Left ventricle myocardium superior (tissue), 1 donor: ENCODE data around the gene SH3RF3. TPM values are rescaled to one million over a fixed set of nuclear protein-coding genes. Genes with fewer than 3 reads are reported as not detected.

ENCODE experiments used
- ATAC-seq: fragments of 200-7000 bp; cut with Tn5 transposase; one replicate; pipeline ENCODE4 v1.9.1; 2020; ENCODE audit warnings: mild to moderate bottlenecking, moderate library complexity
- DNase-seq: peaks from one replicate; pipeline ENCODE4 v3.0.0-alpha.2; 2020
- intact Hi-C: fragments of 100-400 bp; cut with micrococcal nuclease; formaldehyde crosslinking; loops from one replicate; pipeline ENCODE4 v1.11.0; 2022
- total RNA-seq: library from RNA; stranded (reverse); fragmentation: NEBNext Ultra II Directional; extraction: Animal tissue kit (Norgen Biotek cat#: 25700); gene quantifications from one replicate; pipeline ENCODE4 v1.2.1, GENCODE V29; 2021
- donor health status: DM: no; HTN: yes; CAD: no; lungs with severe emphysema.

Gene SH3RF3
- total RNA-seq, 1 donor from 2014 or later, result 7.4 TPM

DNA sequence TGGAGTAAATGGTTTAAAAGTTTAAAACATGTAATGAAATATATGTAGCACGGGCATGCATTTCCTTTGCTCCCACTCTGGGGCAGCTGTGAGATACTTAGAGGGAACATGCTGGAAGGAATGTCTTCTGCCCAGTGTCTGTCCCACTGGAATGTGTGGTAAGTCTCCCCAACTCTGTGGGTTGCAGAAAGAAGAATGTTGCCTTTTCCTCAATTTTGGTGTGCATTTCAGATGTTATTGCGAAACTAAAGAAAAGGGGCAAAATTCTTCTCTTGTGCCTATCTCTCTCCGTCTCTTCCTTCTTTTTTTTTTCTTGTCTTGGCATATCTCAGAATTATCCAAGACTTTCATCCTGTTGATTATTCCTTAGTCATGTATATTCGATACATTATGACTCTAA, 201.1 kb downstream of the SH3RF3 start:
- intact Hi-C loops, result no loop called here
- ATAC-seq (no peak), DNase-seq (no peak)

DNA sequence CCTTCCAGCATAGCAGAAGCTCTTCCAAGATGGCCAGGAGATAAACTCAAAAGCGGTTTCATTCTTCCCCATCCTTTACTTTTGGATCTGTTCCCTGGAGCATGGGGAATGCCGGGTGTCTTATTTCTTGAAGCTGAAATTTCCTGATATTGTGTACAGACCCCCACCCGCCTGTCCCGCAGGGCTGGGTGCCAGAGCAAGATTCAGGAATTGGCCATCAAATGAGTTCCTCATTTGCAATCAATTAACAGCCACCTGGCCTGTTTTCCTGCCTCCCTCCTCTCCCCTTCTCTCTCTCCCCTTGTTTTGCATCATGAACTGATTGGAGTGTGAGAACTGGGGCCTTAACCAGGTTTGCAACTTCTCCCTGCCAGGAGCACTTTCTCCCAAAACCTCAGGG, 202.1 kb downstream of the SH3RF3 start:
- ATAC-seq (no peak), DNase-seq (no peak)
- intact Hi-C loops, result no loop called here

DNA sequence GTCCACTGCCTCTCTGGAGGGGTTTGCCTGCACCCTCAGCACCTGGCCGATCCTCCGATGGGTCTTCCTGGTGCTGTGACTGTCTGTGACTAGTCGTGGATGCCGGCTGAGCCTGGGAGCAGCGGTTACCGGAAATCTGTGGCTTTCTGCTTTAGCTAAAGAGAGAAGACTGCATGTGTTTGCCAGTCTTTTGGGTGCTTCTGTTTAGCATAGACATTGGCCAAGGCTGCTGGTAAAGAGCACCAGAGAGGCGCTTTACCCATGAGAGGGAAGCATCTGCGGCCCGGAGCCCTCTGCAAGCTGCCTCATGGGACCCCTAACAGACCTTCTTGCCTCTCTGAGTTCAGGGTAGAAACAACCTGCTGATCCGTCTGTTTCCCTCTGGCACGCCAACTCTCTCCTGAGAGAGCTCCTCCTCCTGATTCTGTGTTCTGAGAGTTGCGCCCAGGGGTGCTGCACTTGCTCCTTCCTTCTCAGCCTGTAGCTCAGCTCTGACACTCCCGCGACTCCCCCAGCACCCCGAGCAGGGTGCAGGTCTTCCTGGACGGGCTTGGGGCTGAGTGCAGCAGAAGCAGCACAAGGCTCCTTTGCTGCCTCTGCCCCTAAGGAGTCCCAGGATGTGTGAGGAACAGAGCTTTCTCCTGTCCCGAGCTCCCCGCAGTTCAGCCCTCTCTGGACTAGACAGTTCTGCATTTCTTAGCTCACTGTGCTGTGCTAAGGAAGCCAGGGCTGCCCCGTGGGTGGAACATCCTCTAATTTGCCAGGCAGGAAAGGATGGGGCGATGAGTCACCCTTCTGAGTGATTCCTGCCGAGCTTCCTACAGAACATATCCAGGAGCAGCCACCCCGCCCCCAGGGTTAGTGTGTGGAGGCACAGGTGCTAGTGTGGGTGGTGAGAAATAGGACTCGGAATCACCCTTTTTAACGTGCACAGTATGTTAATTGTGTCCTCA, 203.2 kb downstream of the SH3RF3 start:
- ATAC-seq (peak; percentile 90), DNase-seq (peak; percentile 79)
- intact Hi-C loops, result no loop called here

GRCh38 chr2:109332880-109333279, 203.9 kb downstream of the SH3RF3 start:
- intact Hi-C loops, result no loop called here
- DNase-seq (no peak), ATAC-seq (no peak)

DNA sequence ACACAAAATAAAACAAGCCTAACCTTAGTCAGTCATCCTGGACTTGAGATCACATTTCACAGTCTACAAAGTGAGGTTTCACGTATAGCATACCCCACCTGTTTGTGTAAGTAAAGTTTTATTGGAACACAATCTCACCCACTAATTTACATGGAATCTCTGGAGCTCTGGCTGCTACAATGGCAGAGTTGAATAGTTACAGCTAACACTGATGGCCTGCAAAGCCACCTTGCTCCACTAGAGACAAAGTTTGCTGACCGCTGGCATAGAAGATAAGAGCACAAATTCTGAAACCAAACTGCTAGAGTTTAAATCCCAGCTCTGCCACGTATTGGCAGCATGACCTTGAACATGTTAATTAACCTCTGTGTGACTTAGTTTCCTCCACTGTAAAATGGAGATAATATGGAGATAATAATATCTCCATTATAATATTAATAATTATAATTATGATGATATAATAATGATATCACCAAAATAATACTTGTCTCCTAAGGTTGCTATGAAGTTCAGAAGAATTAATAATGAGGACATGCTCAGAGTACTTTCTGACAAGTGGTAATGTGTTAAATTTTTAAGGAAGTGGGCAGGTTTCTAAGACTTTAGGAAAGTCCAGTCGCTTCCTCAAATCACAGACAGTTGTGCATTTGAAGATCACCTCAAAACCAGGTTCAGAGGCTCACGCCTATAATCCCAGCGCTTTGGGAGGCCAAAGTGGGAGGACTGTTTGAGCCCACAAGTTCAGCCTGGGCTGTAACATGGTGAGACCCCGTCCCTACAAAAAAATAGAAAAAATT, 204.6 kb downstream of the SH3RF3 start:
- intact Hi-C loops, result no loop called here
- no peak for ATAC-seq

GRCh38 chr2:109335631-109336176, 206.7 kb downstream of the SH3RF3 start:
- DNase-seq (no peak), ATAC-seq (no peak)
- intact Hi-C loops, result no loop called here

More for the DNA sequence above, 204.6 kb downstream of the SH3RF3 start:
- no peak for DNase-seq

DNA sequence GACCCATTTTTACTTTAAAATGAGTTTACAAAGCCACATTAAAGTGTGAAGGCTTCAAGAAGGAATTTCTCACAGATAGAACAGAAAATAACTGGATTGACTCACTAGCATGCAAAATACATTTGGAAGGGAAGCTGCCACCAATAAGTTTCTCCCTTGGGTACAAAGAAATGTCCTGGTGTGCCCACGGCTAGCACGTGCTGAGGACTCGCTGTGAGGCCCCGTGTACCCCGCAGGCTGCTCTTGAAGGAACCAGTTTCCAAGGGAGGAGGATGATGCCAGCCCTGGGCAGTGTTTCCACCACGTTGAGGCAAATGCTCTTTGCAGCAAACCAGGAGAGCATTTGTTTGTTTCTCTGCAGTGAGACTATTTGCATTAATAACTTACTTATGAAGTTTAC, 207.3 kb downstream of the SH3RF3 start:
- DNase-seq, result no peak
- ATAC-seq, result no peak
- intact Hi-C loops, result no loop called here

- ATAC-seq (no peak), DNase-seq (no peak)
- intact Hi-C loops, result no loop called here
Measured at GRCh38 chr2:109337221-109337620, 208.2 kb downstream of the SH3RF3 start.

DNA sequence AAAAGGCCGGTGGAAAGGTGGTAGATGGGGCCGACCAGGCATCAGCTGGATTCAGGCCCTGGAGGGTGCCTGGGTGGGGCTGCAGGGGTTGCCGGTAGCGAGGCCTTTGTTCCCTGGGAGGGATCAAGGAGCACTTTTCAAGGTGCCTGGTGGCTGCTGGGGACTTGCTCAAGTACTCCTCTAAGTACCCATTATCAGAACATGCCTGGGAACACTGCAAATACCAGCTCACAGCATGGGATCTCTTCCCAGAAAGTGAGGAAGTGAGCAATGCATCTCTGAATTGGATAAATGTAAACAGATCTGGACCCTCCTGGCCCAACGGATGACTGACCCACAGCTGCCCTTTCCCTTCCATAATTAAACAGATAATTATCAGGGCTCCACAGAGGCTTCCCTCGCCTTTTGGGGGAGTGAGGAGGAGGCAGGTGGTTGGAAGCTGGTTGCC, 210.5 kb downstream of the SH3RF3 start:
- no peak for DNase-seq
- intact Hi-C loops, result no loop called here
- no peak for ATAC-seq

DNA sequence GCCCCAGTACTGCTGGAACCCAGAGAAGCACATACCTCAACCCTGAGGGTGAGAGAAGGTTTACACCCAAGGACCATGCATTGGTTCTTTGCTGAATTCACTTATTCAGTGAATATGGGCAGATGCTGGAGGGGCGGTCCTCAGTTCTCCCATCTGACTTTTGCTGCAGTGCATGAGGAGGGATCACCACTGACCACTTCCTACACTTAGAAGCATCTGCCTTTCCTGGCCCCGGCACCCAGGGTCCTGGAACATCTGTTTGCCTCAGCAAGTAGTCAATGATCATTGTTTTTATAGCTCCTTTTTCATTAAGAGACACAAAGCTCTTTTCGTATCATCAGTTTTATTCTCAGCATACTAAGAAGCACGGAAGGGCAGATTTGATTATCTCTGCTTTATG, 211.4 kb downstream of the SH3RF3 start:
- DNase-seq (no peak), ATAC-seq (no peak)
- intact Hi-C loops, result no loop called here

GRCh38 chr2:109341355-109342255, 212.6 kb downstream of the SH3RF3 start:
- DNase-seq, result no peak
- no peak for ATAC-seq
- intact Hi-C loops, result no loop called here

DNA sequence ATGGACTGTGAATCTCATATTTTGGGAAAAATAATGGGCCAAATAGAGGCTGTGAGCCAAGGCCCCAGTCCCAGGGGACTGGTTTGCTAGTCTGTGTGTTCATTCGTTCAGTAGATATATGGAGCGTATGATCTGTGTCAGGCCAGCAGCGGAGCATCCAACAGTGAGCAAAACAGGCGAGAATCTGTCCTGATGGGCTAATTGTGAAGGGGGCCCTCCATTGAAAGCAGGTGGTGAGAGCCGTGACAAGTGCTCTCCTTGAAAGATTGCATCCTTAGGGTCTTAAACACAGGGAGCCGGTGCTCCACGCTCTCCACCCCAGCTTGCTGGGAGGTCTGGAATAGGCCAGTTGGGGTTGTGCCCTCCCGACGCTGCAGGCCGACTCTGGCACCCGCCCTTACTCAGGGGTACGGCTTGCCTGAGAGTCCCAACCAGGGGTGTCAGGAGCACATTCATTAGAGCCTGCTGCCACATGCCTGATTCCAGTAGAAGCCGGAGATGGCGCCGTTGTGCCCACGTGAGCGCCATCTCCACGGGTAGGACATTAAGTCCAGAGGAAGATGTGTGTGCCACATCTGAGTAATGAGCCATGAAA, 213.3 kb downstream of the SH3RF3 start:
- intact Hi-C loops, result no loop called here
- ATAC-seq (no peak), DNase-seq (no peak)

GRCh38 chr2:109342930-109343329, 213.9 kb downstream of the SH3RF3 start:
- intact Hi-C loops, result no loop called here
- DNase-seq (no peak), ATAC-seq (no peak)

DNA sequence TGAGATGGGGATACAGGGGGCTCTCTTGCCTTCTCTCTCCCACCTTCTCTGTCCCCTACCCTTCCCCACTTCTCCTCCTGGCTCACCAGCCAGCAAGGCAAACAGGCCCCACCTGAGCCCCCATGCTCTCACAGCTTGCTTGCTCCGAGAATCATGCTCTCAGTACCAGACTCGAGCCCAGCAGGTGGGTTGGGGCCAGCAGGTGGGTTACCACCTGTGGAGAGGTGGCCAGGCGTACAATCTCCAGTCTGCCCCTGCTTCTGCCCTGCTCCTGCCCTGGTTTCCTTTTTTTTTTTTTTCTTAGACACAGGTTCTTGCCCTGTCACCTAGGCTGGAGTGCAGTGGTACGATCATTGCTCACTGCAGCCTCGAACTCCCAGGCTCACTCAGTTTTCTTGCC, 214.5 kb downstream of the SH3RF3 start:
- intact Hi-C loops, result no loop called here
- DNase-seq (no peak), ATAC-seq (no peak)

DNA sequence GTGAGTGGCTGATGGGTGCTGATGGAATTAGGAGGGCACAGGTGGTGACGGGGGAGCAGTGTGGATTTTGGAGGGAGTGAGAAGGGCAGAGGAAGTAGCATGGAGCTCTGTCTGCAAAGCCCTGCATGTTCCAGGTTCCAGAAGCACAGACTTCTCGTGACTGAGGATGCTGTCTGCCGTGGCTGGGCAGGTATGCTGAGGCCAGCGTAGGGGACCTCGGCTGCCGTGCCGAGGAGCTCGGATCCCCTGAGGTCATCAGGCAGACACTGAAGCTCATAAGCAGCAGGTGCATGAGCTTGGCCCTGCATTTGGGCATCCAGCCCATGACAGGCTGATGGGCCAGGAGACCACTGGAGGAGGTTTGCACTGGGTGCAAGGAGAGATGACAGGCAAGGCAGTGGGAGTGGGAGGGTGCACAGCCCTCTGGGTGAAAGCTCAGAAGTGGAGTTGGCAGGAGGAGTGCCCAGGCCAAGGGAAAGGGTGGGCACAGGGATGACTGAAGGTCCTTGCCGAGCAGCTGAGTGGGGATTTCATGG, 215.3 kb downstream of the SH3RF3 start:
- DNase-seq, result no peak
- intact Hi-C loops, result no loop called here

DNA sequence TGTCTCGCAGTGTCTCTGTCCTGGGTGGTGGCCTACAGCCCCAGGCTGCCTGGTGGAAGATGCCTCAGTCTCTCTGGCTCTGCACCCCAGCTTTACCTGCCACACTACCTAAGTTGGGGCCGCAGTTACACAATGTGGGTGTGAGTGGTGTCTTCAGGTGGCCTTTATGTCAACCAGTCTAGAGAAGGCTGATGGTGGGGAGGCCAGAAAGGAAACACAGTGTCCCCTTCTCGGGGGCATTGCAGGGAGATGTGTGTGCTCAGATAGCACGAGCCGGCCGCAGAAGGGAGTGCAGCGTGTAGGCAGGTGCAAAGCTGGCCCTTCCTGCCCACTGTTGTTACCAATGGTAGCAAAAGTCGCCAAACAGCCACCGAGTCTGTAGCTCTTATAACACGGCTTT, 216.1 kb downstream of the SH3RF3 start:
- no peak for ATAC-seq
- no peak for DNase-seq

More for the DNA sequence above, 215.3 kb downstream of the SH3RF3 start:
- no peak for ATAC-seq

GRCh38 chr2:109345653-109346480, 216.9 kb downstream of the SH3RF3 start:
- intact Hi-C loops, result no loop called here
- DNase-seq (no peak), ATAC-seq (no peak)

More for the DNA sequence above, 216.1 kb downstream of the SH3RF3 start:
- intact Hi-C loops, result no loop called here
